Upper lobe of left lung (tissue), 6 donors: ENCODE measurements around the gene PDE4B. TPM values are rescaled to one million over a fixed set of nuclear protein-coding genes. Genes with fewer than 3 reads are reported as not detected.

ENCODE experiments used
- ATAC-seq, 2 donors: fragments of 200-7000 bp; cut with Tn5 transposase; one replicate each; pipeline ENCODE4 v1.9.1; 2022; ENCODE audit warnings: mild to moderate bottlenecking in 2 of 2, moderate library complexity in 2 of 2; ENCODE audit not compliant: low FRiP score in 2 of 2
- DNase-seq, 2 donors: peaks; one replicate each; pipeline ENCODE4 v3.0.0-alpha.2; 2019 to 2020
- H3K27ac ChIP-seq, 4 donors: fragments of 200-600 bp; sonication (generic); one replicate each; pipeline ENCODE4 v1.5.1; 2016 to 2019
- H3K27me3 ChIP-seq, 4 donors: fragments of 200-600 bp; sonication (generic); one replicate each; pipeline ENCODE4 v1.5.1; 2017 to 2019
- H3K36me3 ChIP-seq, 4 donors: fragments of 200-600 bp; sonication (generic); one replicate each; pipeline ENCODE4 v1.5.1; 2016 to 2019
- H3K4me1 ChIP-seq, 4 donors: fragments of 200-600 bp; sonication (generic); one replicate each; pipeline ENCODE4 v1.5.1; 2018 to 2019
- H3K4me3 ChIP-seq, 4 donors: fragments of 200-600 bp; sonication (generic); one replicate each; pipeline ENCODE4 v1.5.1; 2017 to 2019; ENCODE audit warnings: mild to moderate bottlenecking in 2 of 4, moderate library complexity in 1 of 4
- H3K9me3 ChIP-seq, 4 donors: fragments of 200-600 bp; sonication (generic); one replicate each; pipeline ENCODE4 v1.5.1; 2018 to 2019
- CTCF ChIP-seq, 6 experiments: fragments of 450-650 bp in 4 of 6; fragments of 200-600 bp in 2 of 6; sonication (generic) in 2 of 6; IDR thresholded peaks; one replicate each; pipeline ENCODE4 v1.5.1; 2016 to 2019; ENCODE audit warnings: antibody characterized with exemption in 6 of 6
- EP300 ChIP-seq, 4 donors: sonication (generic); formaldehyde crosslinking; IDR thresholded peaks; one replicate each; pipeline ENCODE4 v1.5.1; 2017; ENCODE audit warnings: antibody characterized with exemption in 4 of 4, control low read depth in 2 of 4
- POLR2A ChIP-seq, 4 donors: fragments of 450-650 bp; IDR thresholded peaks; one replicate each; pipeline ENCODE4 v1.5.1; 2016 to 2017; ENCODE audit warnings: antibody characterized with exemption in 4 of 4, mild to moderate bottlenecking in 2 of 4
- POLR2AphosphoS5 ChIP-seq, 2 donors: sonication (generic); formaldehyde crosslinking; IDR thresholded peaks; one replicate each; pipeline ENCODE4 v1.5.1; 2017; ENCODE audit warnings: antibody characterized with exemption in 2 of 2
- WGBS, 2 donors: methylation state at CpG; one replicate each; pipeline ENCODE4 v1.1.5; 2017 to 2018; 5-methylcytosine and 5-hydroxymethylcytosine counted together
- total RNA-seq, 6 donors: library from RNA; depleted of rRNA in 4 of 6; stranded (reverse); fragments of >200 nt in 4 of 6; gene quantifications; one replicate each; pipeline versions ENCODE4 v1.1.0 to v1.2.1, GENCODE V29; 2016 to 2021
- donor health status: DM: no; HTN: no; CAD: no; lungs with moderate emphysema.
- donor health status: DM: no; HTN: yes; CAD: no; lungs with severe emphysema.

Gene PDE4B
- total RNA-seq, 6 donors from 2014 or later = 8.1 to 61.6 (median 15.9) TPM

- DNase-seq (no peak), ATAC-seq (no peak)
- TF ChIP-seq POLR2A (IDR thresholded peaks at IDR 0.05) = no peak
- no peak for TF ChIP-seq CTCF (IDR thresholded peaks at IDR 0.05)
- no peak for TF ChIP-seq EP300 (IDR thresholded peaks at IDR 0.05)
- TF ChIP-seq POLR2AphosphoS5 (IDR thresholded peaks at IDR 0.05) = no peak
- Histone ChIP-seq H3K27me3 (no peaks in the 10 kb centered on the region), H3K4me1 (no peaks in the 10 kb centered on the region), H3K4me3 (no peak overlapping the region), H3K36me3 (no peaks in the 10 kb centered on the region), H3K9me3 (no peaks in the 10 kb centered on the region), H3K27ac (no peak overlapping the region)
- 78 to 92% methylated on average over 1 of the region's 1 CpG for WGBS, 2 donors
Measured at GRCh38 chr1:66290761-66291530, 498.3 kb downstream of the PDE4B start.

- no peak for TF ChIP-seq POLR2AphosphoS5 (IDR thresholded peaks at IDR 0.05)
- TF ChIP-seq POLR2A (IDR thresholded peaks at IDR 0.05) = no peak
- TF ChIP-seq CTCF (IDR thresholded peaks at IDR 0.05) = no peak
- TF ChIP-seq EP300 (IDR thresholded peaks at IDR 0.05) = no peak
- 79 to 97% methylated on average over 1 of the region's 1 CpG for WGBS, 2 donors
- Histone ChIP-seq H3K4me1 (no peaks in the 10 kb centered on the region), H3K27me3 (no peaks in the 10 kb centered on the region), H3K9me3 (no peaks in the 10 kb centered on the region), H3K4me3 (no peak overlapping the region), H3K27ac (no peak overlapping the region), H3K36me3 (no peaks in the 10 kb centered on the region)
- ATAC-seq = no peak
- DNase-seq = no peak
Measured at GRCh38 chr1:66291531-66291864, 498.8 kb downstream of the PDE4B start.

- H3K9me3 ChIP-seq = no peaks in the 10 kb centered on the region
- WGBS, 2 donors = 94 to 96% methylated on average over 2 of the region's 2 CpGs
- ATAC-seq = no peak
- no peaks in the 10 kb centered on the region for H3K27me3 ChIP-seq
- no peak overlapping the region for H3K27ac ChIP-seq
- H3K36me3 ChIP-seq = no peaks in the 10 kb centered on the region
- no peaks in the 10 kb centered on the region for H3K4me1 ChIP-seq
- TF ChIP-seq POLR2A (IDR thresholded peaks at IDR 0.05) = no peak
- no peak for TF ChIP-seq EP300 (IDR thresholded peaks at IDR 0.05)
- TF ChIP-seq POLR2AphosphoS5 (IDR thresholded peaks at IDR 0.05) = no peak
- TF ChIP-seq CTCF (IDR thresholded peaks at IDR 0.05) = no peak
- H3K4me3 ChIP-seq = no peak overlapping the region
- DNase-seq = no peak
Measured at GRCh38 chr1:66292305-66292704, 499.6 kb downstream of the PDE4B start.

- no peak for TF ChIP-seq CTCF (IDR thresholded peaks at IDR 0.05)
- no peak for TF ChIP-seq EP300 (IDR thresholded peaks at IDR 0.05)
- TF ChIP-seq POLR2AphosphoS5 (IDR thresholded peaks at IDR 0.05) = no peak
- no peak for TF ChIP-seq POLR2A (IDR thresholded peaks at IDR 0.05)
- Histone ChIP-seq H3K36me3 (no peaks in the 10 kb centered on the region), H3K4me3 (no peak overlapping the region), H3K4me1 (no peaks in the 10 kb centered on the region), H3K27me3 (no peaks in the 10 kb centered on the region), H3K9me3 (no peaks in the 10 kb centered on the region), H3K27ac (no peak overlapping the region)
- ATAC-seq (no peak), DNase-seq (no peak)
- 82% methylated on average over 3 of the region's 3 CpGs for WGBS, 2 donors
Measured at GRCh38 chr1:66292944-66293343, 500.2 kb downstream of the PDE4B start.
